GM18873 (cell line): ENCODE results near the gene ATXN2.
"Not testable (repeated sequence)": the region's sequence is repeated elsewhere in the genome, so short reads cannot be mapped to it uniquely, and the experiment has no call there.

ENCODE experiments used
- ATAC-seq: cut with Tn5 transposase; IDR thresholded peaks from one replicate; pipeline ENCODE4 v1.9.1; 2021; ENCODE audit warnings: mild to moderate bottlenecking, moderate library complexity, moderate number of reproducible peaks; ENCODE audit not compliant: unreplicated experiment, low FRiP score

Gene ATXN2, protein sequence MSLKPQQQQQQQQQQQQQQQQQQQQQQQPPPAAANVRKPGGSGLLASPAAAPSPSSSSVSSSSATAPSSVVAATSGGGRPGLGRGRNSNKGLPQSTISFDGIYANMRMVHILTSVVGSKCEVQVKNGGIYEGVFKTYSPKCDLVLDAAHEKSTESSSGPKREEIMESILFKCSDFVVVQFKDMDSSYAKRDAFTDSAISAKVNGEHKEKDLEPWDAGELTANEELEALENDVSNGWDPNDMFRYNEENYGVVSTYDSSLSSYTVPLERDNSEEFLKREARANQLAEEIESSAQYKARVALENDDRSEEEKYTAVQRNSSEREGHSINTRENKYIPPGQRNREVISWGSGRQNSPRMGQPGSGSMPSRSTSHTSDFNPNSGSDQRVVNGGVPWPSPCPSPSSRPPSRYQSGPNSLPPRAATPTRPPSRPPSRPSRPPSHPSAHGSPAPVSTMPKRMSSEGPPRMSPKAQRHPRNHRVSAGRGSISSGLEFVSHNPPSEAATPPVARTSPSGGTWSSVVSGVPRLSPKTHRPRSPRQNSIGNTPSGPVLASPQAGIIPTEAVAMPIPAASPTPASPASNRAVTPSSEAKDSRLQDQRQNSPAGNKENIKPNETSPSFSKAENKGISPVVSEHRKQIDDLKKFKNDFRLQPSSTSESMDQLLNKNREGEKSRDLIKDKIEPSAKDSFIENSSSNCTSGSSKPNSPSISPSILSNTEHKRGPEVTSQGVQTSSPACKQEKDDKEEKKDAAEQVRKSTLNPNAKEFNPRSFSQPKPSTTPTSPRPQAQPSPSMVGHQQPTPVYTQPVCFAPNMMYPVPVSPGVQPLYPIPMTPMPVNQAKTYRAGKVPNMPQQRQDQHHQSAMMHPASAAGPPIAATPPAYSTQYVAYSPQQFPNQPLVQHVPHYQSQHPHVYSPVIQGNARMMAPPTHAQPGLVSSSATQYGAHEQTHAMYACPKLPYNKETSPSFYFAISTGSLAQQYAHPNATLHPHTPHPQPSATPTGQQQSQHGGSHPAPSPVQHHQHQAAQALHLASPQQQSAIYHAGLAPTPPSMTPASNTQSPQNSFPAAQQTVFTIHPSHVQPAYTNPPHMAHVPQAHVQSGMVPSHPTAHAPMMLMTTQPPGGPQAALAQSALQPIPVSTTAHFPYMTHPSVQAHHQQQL

GRCh38 chr12:111598637-111599452 lies at the start of gene ATXN2:
Gene ATXN2, minus strand, starts transcription at chr12:111599315. Its CDS starts 281 bp downstream, at chr12:111599034.
- no peak for ATAC-seq

GRCh38 chr12:111645433-111645832 lies 46.3 kb upstream of the ATXN2 start:
- no peak for ATAC-seq

- ATAC-seq, result no peak
These were observed 44.3 kb upstream of the ATXN2 start for GRCh38 chr12:111643427-111643826.

- no peak for ATAC-seq
These were observed 43.7 kb upstream of the ATXN2 start for GRCh38 chr12:111642681-111643426.

GRCh38 chr12:111640506-111640905 lies 41.4 kb upstream of the ATXN2 start:
- ATAC-seq, result no peak

GRCh38 chr12:111638556-111638955 lies 39.4 kb upstream of the ATXN2 start:
- ATAC-seq, result no peak

DNA sequence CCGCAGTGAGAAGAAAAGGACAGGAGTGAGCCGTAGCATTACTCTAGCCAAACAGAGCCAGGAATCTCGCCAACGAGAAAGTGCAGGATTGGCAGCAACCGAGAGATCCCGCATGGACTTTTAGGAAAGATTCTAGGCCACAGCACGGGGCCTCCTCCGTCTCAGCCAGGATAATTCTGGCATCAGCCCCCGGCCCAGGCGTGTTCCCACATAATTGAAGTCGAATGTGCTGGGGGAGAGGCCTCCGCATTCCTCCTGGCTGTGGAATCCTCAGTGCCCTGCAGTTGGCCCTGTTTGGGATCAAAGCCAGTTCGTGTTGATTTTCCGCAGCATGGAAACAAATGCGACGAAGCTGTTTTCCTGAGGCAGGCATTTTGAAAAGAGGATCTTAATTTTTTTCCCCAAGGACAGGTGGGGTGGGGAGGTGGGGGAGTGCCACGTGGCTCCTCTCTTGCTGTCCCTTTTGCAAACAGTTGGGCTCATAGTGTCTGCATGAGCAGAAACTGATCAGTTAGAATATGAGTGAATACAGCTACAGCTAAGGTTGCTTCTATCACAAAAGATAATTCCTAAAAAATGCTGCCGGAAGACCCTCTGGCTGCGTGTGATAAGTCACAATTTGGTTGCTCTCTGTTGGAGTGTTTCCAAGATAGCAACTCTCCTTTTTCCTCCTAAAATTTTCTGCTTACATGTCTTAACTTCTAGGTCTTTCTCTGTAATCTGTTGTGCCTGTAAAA lies 37.3 kb upstream of the ATXN2 start:
- ATAC-seq, result no peak

DNA sequence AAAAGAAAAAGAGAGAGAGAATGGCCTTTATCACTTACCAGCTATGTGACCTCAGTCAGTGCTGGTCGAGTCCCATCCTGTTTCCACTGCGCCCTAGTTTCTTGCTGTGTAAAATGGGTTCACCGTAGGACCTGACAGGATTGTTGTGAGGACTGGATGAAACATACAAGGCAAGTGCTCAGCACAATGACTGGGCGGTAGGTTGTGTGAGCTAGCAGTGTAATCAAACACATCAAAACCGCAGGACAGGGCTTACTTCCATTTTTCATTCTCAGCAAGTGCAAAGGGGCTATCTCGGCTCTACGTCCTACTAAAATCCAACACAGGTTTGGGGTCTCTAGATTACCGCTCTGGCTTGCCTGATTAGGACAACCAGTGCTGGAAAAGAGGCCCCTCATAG lies 36.4 kb upstream of the ATXN2 start:
- ATAC-seq, result no peak

- no peak for ATAC-seq
These were observed 29.6 kb upstream of the ATXN2 start for GRCh38 chr12:111628505-111629260.

GRCh38 chr12:111626230-111626629 lies 27.1 kb upstream of the ATXN2 start:
- no peak for ATAC-seq

DNA sequence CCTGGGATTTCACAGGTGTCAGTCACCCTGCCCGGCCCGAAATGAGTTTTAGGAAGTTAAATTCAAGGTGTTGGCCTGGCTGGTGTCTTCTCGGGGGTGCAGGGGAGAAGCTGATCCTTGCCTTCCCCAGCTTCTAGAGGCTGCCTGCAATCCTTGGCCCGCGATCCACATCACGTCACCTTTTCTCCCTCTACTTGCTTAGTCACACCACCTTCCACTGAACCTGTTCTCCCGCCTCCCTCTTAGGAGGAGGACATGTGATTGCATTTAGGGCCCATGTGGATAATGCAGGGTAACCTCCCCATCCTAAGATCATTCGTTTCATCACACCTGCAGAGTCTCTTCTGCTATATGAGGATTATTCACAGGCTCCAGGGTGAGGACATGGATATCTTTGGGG lies 25.4 kb upstream of the ATXN2 start:
- no peak for ATAC-seq

GRCh38 chr12:111617841-111618240 lies 18.7 kb upstream of the ATXN2 start:
- not testable (repeated sequence) for ATAC-seq

DNA sequence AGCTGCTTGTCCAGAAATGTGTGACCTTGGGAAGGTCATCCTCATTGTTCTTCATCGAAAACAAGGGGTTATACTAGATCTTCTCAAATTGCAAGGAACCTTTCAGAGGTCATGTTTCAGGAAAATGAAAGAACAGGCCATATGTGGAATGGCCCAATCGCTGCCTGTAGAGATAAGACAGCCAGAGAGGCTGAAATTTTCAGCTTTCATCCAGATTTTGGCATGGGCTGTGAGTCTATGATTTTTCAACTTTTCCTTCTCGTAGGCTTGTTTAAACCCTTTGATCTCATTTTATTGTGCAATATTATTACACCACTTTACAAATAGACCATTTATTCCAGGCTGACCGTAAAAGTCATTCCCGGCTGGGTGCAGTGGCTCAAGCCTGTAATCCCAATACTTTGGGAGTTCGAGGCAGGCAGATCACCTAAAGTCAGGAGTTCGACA lies 17.1 kb upstream of the ATXN2 start:
- no peak for ATAC-seq

DNA sequence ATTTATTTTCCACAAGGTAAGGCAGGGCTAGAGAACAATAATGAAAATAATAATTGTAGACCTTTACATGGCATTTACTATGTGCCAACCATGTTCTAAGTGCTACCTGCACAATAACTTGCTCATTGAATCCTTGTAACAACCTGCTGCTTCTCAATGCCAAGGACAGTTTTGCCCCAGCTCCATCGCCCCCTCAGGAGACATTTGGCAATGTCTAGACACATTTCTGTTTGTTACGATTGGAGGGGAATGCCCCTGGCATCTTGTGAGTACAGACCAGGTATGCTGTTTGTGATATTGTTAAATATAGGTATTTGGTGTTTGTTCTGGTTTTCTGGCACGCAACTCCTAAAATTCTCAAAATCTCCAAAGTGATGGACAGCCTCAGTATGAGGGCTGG lies 8.1 kb upstream of the ATXN2 start:
- no peak for ATAC-seq

- no peak for ATAC-seq
These were observed 7.7 kb upstream of the ATXN2 start for GRCh38 chr12:111606767-111607230.

GRCh38 chr12:111605911-111606766 lies 7.0 kb upstream of the ATXN2 start:
- ATAC-seq, result no peak

GRCh38 chr12:111602857-111603256 lies 3.7 kb upstream of the ATXN2 start:
- ATAC-seq, result not testable (repeated sequence)
